Measurements from ENCODE around the gene DGLUCY.
"Not testable (repeated sequence)": the region's sequence is repeated elsewhere in the genome, so short reads cannot be mapped to it uniquely, and the experiment has no call there.

The DGLUCY gene

GRCh38 chr14:91113829-91114078 lies at the start of gene DGLUCY:
DGLUCY (plus strand) TSS chr14:91114073; CDS start chr14:91160295, 46,222 bp downstream.
- peak in 2 of 4 experiments; percentile 46 to 52 for DNase-seq (ENCODE audit: low read depth in 4 of 4, low spot score in 1 of 4)

- no peak for DNase-seq (ENCODE audit: low read depth in 4 of 4, low spot score in 1 of 4)
These were observed 48.6 kb upstream of the DGLUCY start for GRCh38 chr14:91065266-91065665.

DNA sequence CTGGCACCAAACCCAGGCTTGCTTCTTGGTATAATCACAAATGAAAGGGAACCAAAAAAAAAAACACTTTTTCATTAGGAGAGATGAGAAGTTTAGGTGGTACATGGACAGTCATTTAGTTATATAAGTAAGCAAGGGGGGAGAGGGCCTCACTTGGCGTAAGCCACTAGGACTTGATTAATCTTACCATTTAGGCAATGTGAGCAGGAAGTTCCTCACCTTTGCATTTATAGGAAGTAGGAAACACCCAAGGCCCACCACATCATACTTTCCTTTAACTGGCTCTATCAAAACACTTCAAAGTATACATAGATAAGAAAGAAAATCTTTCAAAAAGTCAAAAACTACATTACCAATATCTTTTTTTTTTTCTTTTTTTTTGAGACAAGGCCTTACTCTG lies 46.7 kb upstream of the DGLUCY start:
- no peak for DNase-seq (ENCODE audit: low read depth in 4 of 4, low spot score in 1 of 4)

GRCh38 chr14:91068642-91069041 lies 45.2 kb upstream of the DGLUCY start:
- DNase-seq (ENCODE audit: low read depth in 4 of 4, low spot score in 1 of 4): no peak

- no peak for DNase-seq (ENCODE audit: low read depth in 4 of 4, low spot score in 1 of 4)
These were observed 43.3 kb upstream of the DGLUCY start for GRCh38 chr14:91070572-91070971.

- no peak for DNase-seq (ENCODE audit: low read depth in 4 of 4, low spot score in 1 of 4)
These were observed 38.3 kb upstream of the DGLUCY start for GRCh38 chr14:91075553-91075952.

DNA sequence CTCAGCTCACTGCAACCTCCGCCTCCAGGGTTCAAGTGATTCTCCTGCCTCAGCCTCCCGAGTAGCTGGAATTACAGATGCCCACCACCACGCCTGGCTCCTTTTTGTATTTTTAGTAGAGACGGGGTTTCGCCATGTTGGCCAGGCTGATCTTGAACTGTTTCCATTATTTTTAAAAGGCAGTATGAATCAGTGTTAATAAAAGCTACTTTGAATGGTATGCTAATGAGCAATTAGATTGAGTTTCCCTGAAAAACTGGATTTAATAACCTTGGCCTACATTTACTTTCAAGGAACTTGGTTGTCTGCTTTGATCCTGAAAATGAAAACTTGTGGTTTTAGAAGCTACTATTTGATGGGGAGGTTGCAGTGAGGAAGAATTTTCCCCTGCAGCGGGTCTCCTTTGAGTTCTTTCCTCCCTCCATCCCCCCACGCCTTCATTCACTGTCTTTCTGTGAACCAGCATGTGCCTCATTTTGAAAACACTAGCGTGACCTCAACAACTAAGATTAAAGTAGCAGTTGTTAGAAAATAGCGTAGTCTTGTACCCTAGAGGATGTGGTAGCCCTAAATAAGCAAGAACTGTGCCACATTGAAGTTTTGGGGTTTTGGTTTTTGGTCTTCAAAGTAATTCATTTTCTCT lies 35.7 kb upstream of the DGLUCY start:
- peak in 3 of 4 experiments; percentile 11 to 57 (median 31) for DNase-seq (ENCODE audit: low read depth in 4 of 4, low spot score in 1 of 4)

- DNase-seq (ENCODE audit: low read depth in 4 of 4, low spot score in 1 of 4): no peak
These were observed 33.8 kb upstream of the DGLUCY start for GRCh38 chr14:91080071-91080470.

DNA sequence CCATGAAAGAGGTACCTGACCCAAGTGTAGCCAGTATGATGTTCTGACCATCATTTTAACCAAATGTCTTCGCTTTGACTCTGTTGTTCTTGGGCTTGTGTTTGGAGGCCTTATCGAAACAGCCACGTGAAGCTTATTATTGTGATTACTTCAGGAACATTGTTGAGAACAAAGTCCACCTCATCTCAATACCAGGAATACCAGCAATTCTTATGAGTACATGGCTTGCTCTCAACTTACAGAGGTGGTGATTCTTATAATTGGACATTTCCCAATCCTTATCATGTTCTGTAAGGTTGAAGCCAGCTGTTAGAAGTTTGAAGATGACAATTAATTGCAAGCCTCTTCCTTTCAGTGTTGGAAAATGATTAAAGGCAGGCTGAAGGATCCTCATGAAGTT lies 31.6 kb upstream of the DGLUCY start:
- DNase-seq (ENCODE audit: low read depth in 4 of 4, low spot score in 1 of 4): no peak

DNA sequence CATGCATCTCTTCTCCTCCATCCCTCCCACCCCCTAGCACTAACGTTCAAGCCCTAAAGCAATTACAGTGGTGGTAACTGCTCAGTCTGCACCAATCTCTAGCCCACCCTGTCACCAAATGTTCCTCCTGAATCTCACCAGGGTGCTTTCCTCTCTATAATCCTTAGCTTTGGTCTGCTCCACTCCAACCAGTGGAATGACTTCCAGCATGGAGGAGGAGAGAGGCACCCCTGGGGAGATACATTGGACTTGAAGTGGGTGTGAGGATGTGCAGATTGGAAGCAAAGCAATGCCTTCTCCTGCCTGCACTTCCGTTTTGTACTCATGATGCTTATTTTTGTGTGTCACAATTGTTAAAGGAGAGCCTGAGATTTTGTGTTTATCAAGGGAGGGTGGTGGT lies 29.4 kb upstream of the DGLUCY start:
- DNase-seq (ENCODE audit: low read depth in 4 of 4, low spot score in 1 of 4): no peak

DNA sequence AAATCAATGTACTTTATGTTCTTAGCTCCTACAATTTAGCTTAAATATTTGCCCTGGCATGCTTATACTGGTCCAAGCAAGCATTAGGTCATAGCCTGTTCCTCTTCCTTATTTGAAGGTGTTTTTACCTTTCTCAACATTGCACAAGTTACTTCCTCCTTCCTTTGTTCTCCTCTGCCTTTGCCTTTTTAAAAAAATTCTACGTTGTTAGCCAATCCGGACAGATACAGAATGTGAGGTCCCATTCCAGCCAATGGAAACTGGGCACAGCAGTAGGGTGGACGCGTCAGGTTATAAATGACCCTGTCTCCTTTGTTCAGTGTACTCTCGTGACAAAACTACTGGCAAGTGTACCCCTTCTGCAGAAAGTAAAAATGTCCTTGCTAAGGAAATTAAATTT lies 26.4 kb upstream of the DGLUCY start:
- DNase-seq (ENCODE audit: low read depth in 4 of 4, low spot score in 1 of 4): not testable (repeated sequence)

DNA sequence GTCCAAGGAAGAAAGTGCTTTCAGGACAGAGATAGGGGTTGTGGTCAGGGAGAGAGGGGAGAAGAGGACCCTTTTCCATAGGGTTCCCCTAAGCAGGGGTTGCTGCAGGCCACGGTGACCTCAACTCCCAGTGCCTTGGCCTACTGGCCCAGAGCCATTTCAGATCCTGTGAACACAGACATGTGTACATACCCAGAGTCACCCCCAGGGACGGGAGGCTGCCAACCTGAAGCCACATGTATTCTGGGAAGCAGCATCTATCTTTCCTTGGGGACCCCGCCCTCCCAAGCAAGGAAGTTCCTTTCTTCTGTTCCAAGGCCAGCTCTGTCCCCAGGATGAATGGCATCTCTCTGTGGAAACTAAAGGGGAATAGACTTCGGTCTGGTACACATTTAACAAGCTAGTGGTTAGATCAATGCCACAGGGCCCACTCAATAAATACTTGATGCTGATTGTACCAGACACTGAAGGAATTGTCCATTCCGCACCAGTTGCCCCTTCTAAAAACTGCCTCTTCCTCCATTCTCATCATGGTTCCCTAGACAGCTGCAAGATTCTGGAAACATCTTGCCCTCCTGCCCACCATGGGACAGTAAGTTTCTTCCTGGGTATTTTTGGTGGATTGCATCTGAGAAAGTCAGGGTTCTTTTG lies 25.2 kb upstream of the DGLUCY start:
- no peak for DNase-seq (ENCODE audit: low read depth in 4 of 4, low spot score in 1 of 4)

DNA sequence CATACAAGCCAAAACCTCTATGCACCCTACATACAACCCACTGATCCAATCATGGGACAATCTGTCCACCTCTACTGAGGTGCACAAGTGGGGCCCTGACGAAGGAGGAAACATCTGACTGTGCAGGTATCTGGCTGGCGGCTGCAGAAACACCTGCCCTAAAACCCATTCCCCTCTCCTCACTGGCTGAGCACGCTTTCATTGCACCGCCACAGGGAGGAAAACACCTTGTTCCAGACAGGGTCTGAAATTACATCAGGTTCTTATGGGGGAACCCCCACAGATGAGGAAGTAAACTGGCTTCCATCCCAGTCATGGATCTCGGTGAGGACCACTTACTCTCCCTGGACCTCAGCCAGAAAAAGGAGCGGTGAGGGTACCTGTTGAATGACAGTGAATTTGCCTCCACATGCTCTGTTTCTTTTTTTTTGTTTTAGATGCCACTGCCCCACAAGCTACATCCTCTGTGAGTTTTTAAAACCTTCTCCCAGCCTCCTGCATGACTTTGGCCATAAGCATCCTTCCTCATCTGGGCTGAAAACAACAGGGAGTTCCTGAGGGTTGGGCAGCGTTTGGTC lies 23.8 kb upstream of the DGLUCY start:
- DNase-seq (ENCODE audit: low read depth in 4 of 4, low spot score in 1 of 4): no peak

DNA sequence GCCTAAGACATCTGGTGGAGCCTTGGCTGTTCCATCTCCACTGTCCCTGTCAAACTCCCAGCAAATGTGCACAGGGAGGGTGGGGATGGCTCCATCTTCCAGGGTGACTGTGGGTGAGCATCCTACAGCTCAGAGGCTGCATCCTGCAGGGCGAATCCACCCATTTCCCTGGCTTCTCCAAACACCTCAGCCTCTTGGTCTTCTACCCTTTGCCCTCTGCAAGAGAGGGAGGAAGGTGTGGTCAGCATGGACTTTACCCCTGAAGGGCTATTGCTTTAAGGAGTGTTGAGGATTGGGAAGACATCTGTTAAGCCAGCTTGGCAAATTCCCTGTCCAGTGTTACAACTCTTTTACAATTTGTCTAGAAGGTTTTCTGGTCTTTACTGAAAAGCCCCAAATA lies 23.1 kb upstream of the DGLUCY start:
- no peak for DNase-seq (ENCODE audit: low read depth in 4 of 4, low spot score in 1 of 4)

- DNase-seq (ENCODE audit: low read depth in 4 of 4, low spot score in 1 of 4): no peak
These were observed 21.8 kb upstream of the DGLUCY start for GRCh38 chr14:91092073-91092472.

DNA sequence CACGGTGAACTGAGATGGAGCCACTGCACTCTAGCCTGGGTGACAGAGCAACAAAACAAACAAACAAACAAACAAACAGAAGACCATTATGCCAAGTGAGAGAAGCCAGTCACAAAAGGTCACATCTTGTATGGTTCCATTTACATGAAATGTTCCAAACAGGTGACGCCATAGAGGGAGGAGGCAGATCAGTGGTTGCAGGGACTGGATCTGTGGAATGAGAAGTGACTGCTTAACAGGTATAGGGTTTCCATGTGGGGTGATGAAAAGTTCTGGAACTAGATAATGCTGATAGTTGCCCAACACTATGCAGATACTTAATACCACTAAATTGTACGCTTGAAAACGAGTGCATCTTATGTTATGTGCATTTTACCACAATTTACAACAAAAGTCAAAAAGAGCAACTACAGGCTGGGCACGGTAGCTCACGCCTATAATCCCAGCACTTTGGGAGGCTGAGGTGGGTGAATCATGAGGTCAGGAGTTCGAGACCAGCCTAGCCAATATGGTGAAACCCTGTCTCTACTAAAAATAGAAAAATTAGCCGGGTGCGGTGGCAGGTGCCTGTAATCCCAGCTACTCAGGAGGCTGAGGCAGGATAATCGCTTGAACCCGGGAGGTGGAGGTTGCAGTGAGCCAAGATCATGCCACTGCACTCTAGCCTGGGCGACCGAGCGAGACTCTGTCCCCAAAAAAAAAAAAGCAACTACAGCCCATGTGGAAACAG lies 20.0 kb upstream of the DGLUCY start:
- DNase-seq (ENCODE audit: low read depth in 4 of 4, low spot score in 1 of 4): not testable (repeated sequence)

- no peak for DNase-seq (ENCODE audit: low read depth in 4 of 4, low spot score in 1 of 4)
These were observed 19.1 kb upstream of the DGLUCY start for GRCh38 chr14:91094772-91095171.

GRCh38 chr14:91095178-91095577 lies 18.7 kb upstream of the DGLUCY start:
- DNase-seq (ENCODE audit: low read depth in 4 of 4, low spot score in 1 of 4): no peak

GRCh38 chr14:91097657-91098056 lies 16.2 kb upstream of the DGLUCY start:
- DNase-seq (ENCODE audit: low read depth in 4 of 4, low spot score in 1 of 4): not testable (repeated sequence)

- no peak for DNase-seq (ENCODE audit: low read depth in 4 of 4, low spot score in 1 of 4)
These were observed 15.3 kb upstream of the DGLUCY start for GRCh38 chr14:91098591-91098990.

DNA sequence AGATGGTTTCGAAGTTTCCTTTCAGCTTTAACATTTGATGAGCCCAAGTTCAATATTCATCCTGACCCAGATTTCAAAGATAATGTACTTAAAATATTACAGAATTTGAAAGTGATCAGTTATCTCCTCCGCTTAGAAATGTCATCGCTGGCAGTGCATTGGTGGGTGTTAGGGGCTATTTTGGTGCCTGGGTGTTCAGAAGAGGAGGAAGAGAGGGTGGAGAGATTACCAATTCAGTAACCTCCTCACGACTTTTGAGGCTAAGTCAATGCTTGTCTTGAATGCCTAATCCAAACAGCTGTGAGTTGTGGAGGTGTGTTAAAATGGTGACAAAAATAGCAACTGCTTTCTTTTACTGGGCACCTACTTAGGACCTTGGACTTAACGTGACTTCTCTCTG lies 13.8 kb upstream of the DGLUCY start:
- DNase-seq (ENCODE audit: low read depth in 4 of 4, low spot score in 1 of 4): no peak

DNA sequence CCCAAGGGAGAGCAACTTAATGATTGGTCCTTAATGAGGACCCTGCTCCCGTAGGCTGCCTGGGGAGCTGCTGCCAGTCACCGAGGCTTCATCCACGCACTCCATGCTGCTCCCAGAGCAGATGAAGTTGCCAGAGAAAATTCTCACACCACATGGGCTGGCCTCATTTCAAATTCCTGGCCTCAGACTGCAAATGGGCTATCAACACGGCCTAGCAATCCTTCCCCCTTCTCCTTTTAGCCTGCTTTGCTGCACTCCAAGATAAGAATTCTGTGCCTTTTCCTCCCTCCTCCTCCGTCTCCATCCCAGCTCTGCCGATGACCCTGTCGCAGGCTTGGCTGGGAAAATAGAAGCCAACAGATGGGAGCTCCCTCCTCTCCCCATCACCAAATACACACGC lies 10.8 kb upstream of the DGLUCY start:
- no peak for DNase-seq (ENCODE audit: low read depth in 4 of 4, low spot score in 1 of 4)

Measured in stimulated activated CD4-positive, alpha-beta T cell treated with anti-CD3 and anti-CD28 coated beads, Interleukin-1b, Interleukin-23, amount 100 ng/mL, for 24 hours (primary cell).